NOMO-1 treated with DMSO at 0.1 percent for 48 hours (cell line): ENCODE measurements around the gene SYNM.

Source experiments
- DNase-seq: peaks from one replicate; lab custom pipeline; 2025; ENCODE audit not compliant: unreplicated experiment; lab: John Stamatoyannopoulos, UW

The SYNM gene

GRCh38 chr15:99085413-99086326 is 19.2 kb upstream of the SYNM start:
- no peak for DNase-seq

- no peak for DNase-seq
Observed at GRCh38 chr15:99086327-99086667, 18.6 kb upstream of the SYNM start.

- no peak for DNase-seq
Observed at GRCh38 chr15:99087405-99087943, 17.4 kb upstream of the SYNM start.

- peak; percentile 69 for DNase-seq
Observed at GRCh38 chr15:99090011-99090699, 14.7 kb upstream of the SYNM start.

GRCh38 chr15:99090938-99091337 is 13.9 kb upstream of the SYNM start:
- DNase-seq: no peak

- DNase-seq: no peak
Observed at GRCh38 chr15:99092554-99093172, 12.2 kb upstream of the SYNM start.

GRCh38 chr15:99095626-99096025 is 9.3 kb upstream of the SYNM start:
- DNase-seq: no peak

- no peak for DNase-seq
Observed at GRCh38 chr15:99096173-99096893, 8.5 kb upstream of the SYNM start.

- no peak for DNase-seq
Observed at GRCh38 chr15:99096894-99097426, 7.9 kb upstream of the SYNM start.

- DNase-seq: no peak
Observed at GRCh38 chr15:99097441-99098410, 7.2 kb upstream of the SYNM start.

- DNase-seq: no peak
Observed at GRCh38 chr15:99098426-99098825, 6.5 kb upstream of the SYNM start.

GRCh38 chr15:99098991-99099390 is 5.9 kb upstream of the SYNM start:
- no peak for DNase-seq

GRCh38 chr15:99099661-99100060 is 5.2 kb upstream of the SYNM start:
- DNase-seq: no peak

- DNase-seq: peak; percentile 34
Observed at GRCh38 chr15:99100245-99101173, 4.4 kb upstream of the SYNM start.

- no peak for DNase-seq
Observed at GRCh38 chr15:99101501-99101900, 3.4 kb upstream of the SYNM start.

- no peak for DNase-seq
Observed at GRCh38 chr15:99102332-99103235, 2.3 kb upstream of the SYNM start.

GRCh38 chr15:99103279-99103678 is 1.6 kb upstream of the SYNM start:
- DNase-seq: no peak
